Measurements from ENCODE around the gene DNAH10. TPM values are rescaled to one million over a fixed set of nuclear protein-coding genes. Genes with fewer than 3 reads are reported as not detected.

Gene DNAH10
- total RNA-seq, 1 experiment from 2014 or later = not detected

- no peak for TF ChIP-seq EZH2 (IDR thresholded peaks at IDR 0.05; ENCODE audit: low read depth)
- Histone ChIP-seq H3F3A (ENCODE audit: insufficient read depth, low read depth) (no peaks in the 10 kb centered on the region), H3K9me3 (ENCODE audit: insufficient read depth, low read depth) (no peaks in the 10 kb centered on the region), H3K27ac (no peak overlapping the region), H3K9me2 (ENCODE audit: insufficient read depth) (no peaks in the 10 kb centered on the region), H3K4me2 (no peak overlapping the region), H3K36me3 (ENCODE audit: low read depth) (no peaks in the 10 kb centered on the region), H3K4me1 (replicated peaks; ENCODE audit: insufficient read depth) (no peaks in the 10 kb centered on the region), H3K27me3 (ENCODE audit: insufficient read depth, low read depth) (no peaks in the 10 kb centered on the region), H3K4me3 (no peak overlapping the region), H3K79me2 (ENCODE audit: low read depth) (no peaks in the 10 kb centered on the region), H2AFZ (no peak overlapping the region), H4K20me1 (ENCODE audit: insufficient read depth) (no peaks in the 10 kb centered on the region; the same call in 1 of the 2 replicates)
- BruUV-seq (replicated peaks) = no TSS peak
- ChIA-PET POLR2A (ENCODE audit: unreplicated experiment) (no interaction called here), CTCF (no interaction called here)
- intact Hi-C loops (cut with micrococcal nuclease; ENCODE audit: unreplicated experiment) = no loop called here
- no peak for DNase-seq
Observed at GRCh38 chr12:123762715-123763052, 583 bp downstream of the DNAH10 start.

- H3K79me2 ChIP-seq (ENCODE audit: low read depth) = no peaks in the 10 kb centered on the region
- ChIA-PET POLR2A (ENCODE audit: unreplicated experiment) (no interaction called here), CTCF (no interaction called here)
- no TSS peak for BruUV-seq (replicated peaks)
- H3F3A ChIP-seq (ENCODE audit: insufficient read depth, low read depth) = no peaks in the 10 kb centered on the region
- no peaks in the 10 kb centered on the region for H3K9me2 ChIP-seq (ENCODE audit: insufficient read depth)
- no peaks in the 10 kb centered on the region for H3K27me3 ChIP-seq (ENCODE audit: insufficient read depth, low read depth)
- no peak overlapping the region for H3K4me2 ChIP-seq
- peak in 1 of 2 experiments; percentile 5 for DNase-seq
- no peaks in the 10 kb centered on the region for H3K36me3 ChIP-seq (ENCODE audit: low read depth)
- no peaks in the 10 kb centered on the region for H3K4me1 ChIP-seq (replicated peaks; ENCODE audit: insufficient read depth)
- no peak overlapping the region for H3K27ac ChIP-seq
- no peak overlapping the region for H2AFZ ChIP-seq
- TF ChIP-seq CTCF (conservative IDR thresholded peaks at IDR 0.05) (no peak), EZH2 (IDR thresholded peaks at IDR 0.05; ENCODE audit: low read depth) (no peak)
- intact Hi-C loops (cut with micrococcal nuclease; ENCODE audit: unreplicated experiment) = no loop called here
- no peak overlapping the region for H3K4me3 ChIP-seq
- no peaks in the 10 kb centered on the region for H3K9me3 ChIP-seq (ENCODE audit: insufficient read depth, low read depth)
- H4K20me1 ChIP-seq (ENCODE audit: insufficient read depth) = no peaks in the 10 kb centered on the region; the same call in 1 of the 2 replicates
Observed at GRCh38 chr12:123763093-123763492, 992 bp downstream of the DNAH10 start.

GRCh38 chr12:123764109-123764508, 2.0 kb downstream of the DNAH10 start:
- DNase-seq = no peak
- ChIA-PET CTCF (no interaction called here), POLR2A (ENCODE audit: unreplicated experiment) (no interaction called here)
- no peak overlapping the region for H3K4me3 ChIP-seq
- no TSS peak for BruUV-seq (replicated peaks)
- H2AFZ ChIP-seq = no peak overlapping the region
- no peak overlapping the region for H3K4me2 ChIP-seq
- intact Hi-C loops (cut with micrococcal nuclease; ENCODE audit: unreplicated experiment) = no loop called here
- H3K4me1 ChIP-seq (replicated peaks; ENCODE audit: insufficient read depth) = no peaks in the 10 kb centered on the region
- no peak overlapping the region for H3K27ac ChIP-seq
- H3K79me2 ChIP-seq (ENCODE audit: low read depth) = no peaks in the 10 kb centered on the region
- no peaks in the 10 kb centered on the region for H3F3A ChIP-seq (ENCODE audit: insufficient read depth, low read depth)
- no peak for TF ChIP-seq CTCF (conservative IDR thresholded peaks at IDR 0.05)
- no peak for TF ChIP-seq EZH2 (IDR thresholded peaks at IDR 0.05; ENCODE audit: low read depth)
- H4K20me1 ChIP-seq (ENCODE audit: insufficient read depth) = no peaks in the 10 kb centered on the region; the same call in 1 of the 2 replicates
- H3K9me3 ChIP-seq (ENCODE audit: insufficient read depth, low read depth) = no peaks in the 10 kb centered on the region
- H3K9me2 ChIP-seq (ENCODE audit: insufficient read depth) = no peaks in the 10 kb centered on the region
- no peaks in the 10 kb centered on the region for H3K36me3 ChIP-seq (ENCODE audit: low read depth)
- peaks cover 6% of the 10 kb centered on the region for H3K27me3 ChIP-seq (ENCODE audit: insufficient read depth, low read depth)

GRCh38 chr12:123765504-123766035, 3.5 kb downstream of the DNAH10 start:
- no peak overlapping the region for H3K4me3 ChIP-seq
- TF ChIP-seq CTCF (conservative IDR thresholded peaks at IDR 0.05) = no peak
- TF ChIP-seq EZH2 (IDR thresholded peaks at IDR 0.05; ENCODE audit: low read depth) = no peak
- intact Hi-C loops (cut with micrococcal nuclease; ENCODE audit: unreplicated experiment) = no loop called here
- H3K27ac ChIP-seq = no peak overlapping the region
- no TSS peak for BruUV-seq (replicated peaks)
- DNase-seq = no peak
- ChIA-PET POLR2A (ENCODE audit: unreplicated experiment) (no interaction called here), CTCF (no interaction called here)
- no peaks in the 10 kb centered on the region for H3K79me2 ChIP-seq (ENCODE audit: low read depth)
- H3K36me3 ChIP-seq (ENCODE audit: low read depth) = no peaks in the 10 kb centered on the region
- H3K4me1 ChIP-seq (replicated peaks; ENCODE audit: insufficient read depth) = no peaks in the 10 kb centered on the region
- no peaks in the 10 kb centered on the region for H3K9me2 ChIP-seq (ENCODE audit: insufficient read depth)
- no peak overlapping the region for H3K4me2 ChIP-seq
- no peaks in the 10 kb centered on the region for H3F3A ChIP-seq (ENCODE audit: insufficient read depth, low read depth)
- H2AFZ ChIP-seq = no peak overlapping the region
- H3K9me3 ChIP-seq (ENCODE audit: insufficient read depth, low read depth) = no peaks in the 10 kb centered on the region
- peaks cover 9% of the 10 kb centered on the region for H3K27me3 ChIP-seq (ENCODE audit: insufficient read depth, low read depth)
- no peaks in the 10 kb centered on the region; the same call in 1 of the 2 replicates for H4K20me1 ChIP-seq (ENCODE audit: insufficient read depth)
